Fibroblast of skin of left biceps (primary cell): ENCODE results near the gene E2F2.
"Not testable (repeated sequence)": the region's sequence is repeated elsewhere in the genome, so short reads cannot be mapped to it uniquely, and the experiment has no call there.

Experiments
- DNase-seq, 2 experiments: peaks; one replicate each; pipeline ENCODE4 v3.0.0-alpha.2; 2013; ENCODE audit warnings: low read depth in 2 of 2

Gene E2F2

GRCh38 chr1:23546897-23547584 lies 16.0 kb upstream of the E2F2 start:
- no peak for DNase-seq

DNA sequence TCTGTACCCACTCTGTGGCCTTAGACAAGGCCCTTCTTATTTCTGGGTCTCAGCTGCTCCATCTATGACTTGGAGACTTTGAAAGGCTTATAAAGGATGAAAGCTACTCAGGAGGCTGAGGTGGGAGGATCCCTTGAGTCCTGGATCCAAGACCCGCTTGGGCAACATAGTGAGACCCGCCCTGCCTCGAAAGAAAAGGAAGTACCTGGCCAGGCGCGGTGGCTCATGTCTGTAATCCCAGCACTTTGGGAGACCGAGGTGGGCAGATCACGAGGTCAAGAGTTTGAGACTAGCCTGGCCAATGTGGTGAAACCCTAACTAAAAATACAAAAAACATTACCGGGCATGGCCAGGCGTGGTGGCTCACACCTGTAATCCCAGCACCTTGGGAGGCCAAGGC lies 14.8 kb upstream of the E2F2 start:
- DNase-seq = no peak

DNA sequence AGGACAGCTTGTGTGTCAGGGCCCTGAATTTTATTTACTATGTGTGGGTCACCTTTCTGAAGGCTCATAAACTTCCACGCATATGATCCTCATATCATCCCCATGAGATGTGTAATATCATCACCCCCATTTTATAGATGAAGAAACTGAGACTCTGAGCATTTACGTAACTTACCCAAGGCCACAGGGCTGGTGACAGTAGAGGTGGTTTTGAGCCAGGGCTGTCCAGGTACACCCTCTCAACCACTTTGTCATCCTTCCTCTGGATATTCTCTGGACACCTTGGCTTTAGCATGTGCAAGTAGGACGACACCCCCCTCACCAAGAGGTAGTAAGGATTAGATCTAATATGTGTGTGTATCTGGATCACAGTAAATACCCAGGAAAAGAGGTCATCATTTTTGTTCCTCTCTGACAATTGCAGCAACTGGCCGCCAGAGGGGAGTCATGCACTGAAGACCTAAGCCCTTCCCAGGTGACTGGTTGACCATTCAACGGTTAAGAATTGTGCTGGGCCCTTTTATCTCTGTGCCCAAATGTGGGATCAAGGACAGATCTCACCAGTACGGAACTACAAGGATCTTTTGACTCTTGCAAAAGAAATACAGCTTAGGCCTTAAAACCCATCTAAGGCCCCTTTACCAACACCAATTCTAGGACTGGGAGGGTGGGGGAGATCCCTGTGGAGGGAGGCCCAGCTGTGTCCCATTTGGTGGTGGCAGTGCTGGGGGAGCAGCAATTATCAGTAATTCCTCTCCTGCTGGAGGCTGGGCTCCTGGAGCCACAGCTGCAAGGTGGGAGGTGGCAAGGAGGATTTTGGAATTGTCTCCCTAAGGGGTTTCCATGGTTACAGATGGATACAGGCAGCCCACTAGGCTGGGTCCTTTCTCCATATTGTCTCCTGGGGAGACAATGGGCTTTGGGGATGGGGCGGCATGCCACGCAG lies 13.7 kb upstream of the E2F2 start:
- DNase-seq = no peak

DNA sequence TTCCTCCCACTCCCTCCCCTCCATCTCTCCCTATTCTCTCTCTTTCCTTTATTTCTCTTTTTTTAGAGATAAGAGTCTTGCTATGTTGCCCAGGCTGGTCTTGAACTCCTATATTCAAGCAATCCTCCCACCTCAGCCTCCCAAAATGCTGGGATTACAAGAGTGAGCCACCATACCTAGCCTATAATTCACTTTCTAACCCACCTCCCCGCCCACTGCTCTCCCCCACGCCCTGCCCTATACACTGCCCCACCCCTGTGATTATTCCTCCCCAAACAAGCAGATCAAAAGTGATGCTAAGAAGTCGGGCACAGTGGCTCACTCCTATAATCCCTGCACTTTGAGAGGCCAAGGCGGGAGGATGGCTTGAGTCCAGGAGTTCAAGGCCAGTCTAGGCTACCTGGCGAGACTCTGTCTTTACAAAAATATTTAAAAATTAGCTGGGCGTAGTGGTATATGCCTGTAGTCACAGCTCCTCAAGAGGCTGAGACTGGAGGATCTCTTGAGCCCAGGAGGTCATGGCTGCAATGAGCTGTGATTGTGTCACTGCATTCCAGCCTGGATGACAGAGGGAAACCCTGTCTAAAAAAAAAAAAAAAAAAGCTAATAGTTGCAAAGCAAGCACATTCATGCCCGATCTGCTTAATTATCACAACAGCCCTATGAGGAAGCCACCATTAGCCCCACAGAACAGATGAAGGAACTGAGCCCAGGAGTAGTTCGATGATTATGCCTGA lies 12.8 kb upstream of the E2F2 start:
- no peak for DNase-seq

- not testable (repeated sequence) for DNase-seq
These were observed 11.9 kb upstream of the E2F2 start for GRCh38 chr1:23542940-23543339.

- peak; percentile 71 for DNase-seq
These were observed 8.7 kb upstream of the E2F2 start for GRCh38 chr1:23539698-23540266.

GRCh38 chr1:23537296-23537973 lies 6.4 kb upstream of the E2F2 start:
- DNase-seq = no peak

GRCh38 chr1:23533246-23534023 lies 2.4 kb upstream of the E2F2 start:
- DNase-seq = no peak

GRCh38 chr1:23531562-23532094 lies 595 bp upstream of the E2F2 start:
- DNase-seq = no peak

DNA sequence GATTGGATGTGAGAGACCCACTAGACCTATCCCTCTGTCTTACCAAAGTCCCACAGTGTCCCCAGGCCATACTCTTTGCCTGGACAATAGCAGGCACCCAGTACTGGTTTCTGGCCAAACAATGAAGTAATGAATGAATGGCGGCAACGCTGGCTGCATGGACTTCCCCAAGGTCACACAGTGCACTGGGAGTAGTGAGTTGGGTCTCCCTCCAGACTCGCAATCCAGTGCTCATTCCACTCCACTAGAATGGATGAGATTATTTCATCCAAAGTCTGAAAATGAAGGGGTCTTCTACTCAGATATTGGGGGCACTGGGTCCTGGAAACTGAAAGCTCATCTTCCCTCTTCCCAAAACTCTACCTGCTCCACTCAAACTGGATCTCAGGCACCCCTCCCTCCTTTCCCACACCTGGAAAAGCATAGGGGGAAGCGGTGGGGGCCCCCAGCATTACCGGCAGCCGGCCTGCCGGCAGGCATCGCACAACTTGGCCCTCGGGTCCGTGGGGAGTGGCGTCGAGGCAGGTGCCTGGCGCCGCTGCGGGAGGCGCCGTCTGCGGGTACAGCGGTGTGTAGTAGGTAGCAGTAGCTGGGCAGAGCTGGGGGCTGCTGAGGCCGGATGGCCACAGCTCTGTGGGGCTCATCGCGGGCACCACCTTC lies 816 bp downstream of the E2F2 start:
- DNase-seq = no peak

GRCh38 chr1:23529146-23530086 lies 1.6 kb downstream of the E2F2 start:
- no peak for DNase-seq

GRCh38 chr1:23528250-23528978 lies 2.6 kb downstream of the E2F2 start:
- DNase-seq = no peak

DNA sequence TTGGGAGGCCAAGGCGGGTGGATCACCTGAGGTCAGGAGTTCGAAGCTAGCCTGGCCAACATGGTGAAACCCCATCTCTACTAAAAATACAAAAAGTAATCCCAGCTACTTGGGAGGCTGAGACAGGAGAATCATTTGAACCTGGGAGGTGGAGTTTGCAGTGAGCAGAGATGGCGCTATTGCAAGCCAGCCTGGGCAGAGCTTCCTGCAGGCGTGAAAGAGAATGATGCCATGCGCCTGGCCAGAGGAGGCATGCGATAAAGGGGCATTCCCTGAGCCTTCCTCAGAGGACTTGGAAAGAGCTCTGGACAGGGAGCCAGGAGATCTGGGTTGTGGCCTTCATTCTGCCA lies 3.2 kb downstream of the E2F2 start:
- DNase-seq = no peak

DNA sequence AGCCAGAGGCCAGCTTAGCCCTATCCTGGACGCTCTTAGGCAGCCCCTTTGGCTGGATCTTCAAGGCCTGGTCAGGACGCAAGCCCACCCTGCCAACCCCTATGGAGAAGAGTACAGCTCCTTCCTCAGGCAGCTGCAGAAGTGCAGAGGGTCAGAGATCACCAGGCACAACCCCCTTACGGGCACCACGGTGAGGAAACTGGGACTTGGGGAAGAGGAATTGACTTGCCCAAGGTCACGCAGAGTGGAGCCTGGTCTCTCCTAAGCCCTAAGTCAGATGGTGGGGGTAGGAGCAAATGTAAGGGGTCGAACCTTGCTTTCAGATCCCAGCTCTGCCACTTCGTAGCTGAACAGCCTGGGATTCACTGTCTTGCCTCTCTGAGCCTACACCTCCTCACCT lies 3.7 kb downstream of the E2F2 start:
- no peak for DNase-seq

DNA sequence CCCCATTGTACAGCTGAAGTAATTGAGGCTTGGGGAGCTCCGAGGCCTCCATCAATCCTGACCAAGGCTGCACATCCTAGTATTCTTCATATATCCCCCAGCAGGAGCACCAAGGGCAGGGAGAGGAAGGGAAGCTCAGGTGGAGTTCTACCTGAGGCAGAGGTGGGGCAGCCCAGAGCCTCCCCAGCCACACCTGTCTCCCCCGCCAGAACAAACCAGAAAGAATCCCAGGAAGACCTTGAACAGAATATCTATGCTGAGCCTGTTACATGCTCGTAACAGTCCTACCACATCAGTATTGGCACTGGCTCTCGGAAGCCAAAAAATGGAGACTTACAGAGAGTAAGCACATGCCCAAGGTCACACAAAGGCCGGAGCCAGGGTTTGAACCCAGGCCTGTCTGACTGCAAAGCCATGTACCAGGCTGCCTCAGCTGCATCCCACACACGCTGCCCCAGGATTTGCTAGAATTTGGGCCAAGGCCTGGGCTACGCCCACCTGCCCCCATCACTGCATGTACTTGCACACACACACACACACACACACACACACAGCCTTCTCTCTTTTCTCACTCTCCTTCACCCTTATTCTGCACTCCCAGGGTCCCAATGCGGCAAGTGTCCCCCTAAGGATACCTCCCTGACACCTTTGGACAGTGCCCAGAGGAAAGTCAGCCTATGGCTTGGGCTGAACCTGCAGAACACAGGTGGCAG lies 4.5 kb downstream of the E2F2 start:
- no peak for DNase-seq

- no peak for DNase-seq
These were observed 5.3 kb downstream of the E2F2 start for GRCh38 chr1:23525558-23526250.
